ENCODE measurements around the gene LUM.

The LUM gene

DNA sequence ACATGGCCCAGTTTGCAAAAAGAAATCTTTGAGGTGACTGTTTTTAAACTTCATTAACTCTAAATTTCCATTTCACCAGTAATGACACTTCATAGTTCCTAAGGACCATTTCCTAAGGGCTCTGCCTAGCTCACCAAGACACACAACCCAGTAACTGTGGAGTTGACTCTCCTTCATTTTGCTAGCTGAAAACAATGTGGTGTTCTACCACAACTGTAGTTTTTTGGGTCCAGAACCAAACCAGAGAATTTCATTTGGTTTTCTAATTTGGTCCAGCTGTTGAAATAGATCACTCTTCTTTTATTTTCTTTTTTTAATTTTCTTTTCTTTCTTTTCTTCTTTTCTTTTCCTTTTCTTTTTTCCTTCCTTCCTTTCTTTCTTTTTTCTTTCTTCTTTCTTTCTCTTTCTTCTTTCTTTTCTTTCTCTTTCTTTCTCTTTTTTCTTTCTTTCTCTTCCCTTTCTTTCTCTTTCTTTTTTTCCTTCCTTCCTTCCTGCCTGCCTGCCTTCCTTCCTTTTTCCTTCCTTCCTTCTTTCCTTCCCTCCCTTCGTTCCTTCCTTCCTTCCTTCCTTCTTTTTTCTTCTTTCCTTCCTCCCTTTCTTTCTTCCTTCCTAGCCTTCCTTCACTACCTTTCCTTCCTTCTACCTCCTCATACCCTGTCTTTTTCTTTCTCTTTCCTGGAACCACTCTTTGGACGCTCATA, 18.5 kb upstream of the LUM start:
- no peaks in the 10 kb centered on the region for H3K36me3 ChIP-seq (ENCODE audit: insufficient read depth, low read length)
- H3K4me1 ChIP-seq (ENCODE audit: control insufficient read depth, insufficient read depth, low read length) = peaks cover 40% of the 10 kb centered on the region
- no peak overlapping the region for H3K4me2 ChIP-seq (ENCODE audit: low read length)
- H3K27me3 ChIP-seq (ENCODE audit: control insufficient read depth, insufficient read depth, low read length) = no peaks in the 10 kb centered on the region
- H3K9me3 ChIP-seq (replicated peaks; ENCODE audit: low read length) = no peaks in the 10 kb centered on the region
- no peak overlapping the region for H3K4me3 ChIP-seq (ENCODE audit: low read length)
- no peak overlapping the region for H3K9ac ChIP-seq (ENCODE audit: low read depth, low read length)

DNA sequence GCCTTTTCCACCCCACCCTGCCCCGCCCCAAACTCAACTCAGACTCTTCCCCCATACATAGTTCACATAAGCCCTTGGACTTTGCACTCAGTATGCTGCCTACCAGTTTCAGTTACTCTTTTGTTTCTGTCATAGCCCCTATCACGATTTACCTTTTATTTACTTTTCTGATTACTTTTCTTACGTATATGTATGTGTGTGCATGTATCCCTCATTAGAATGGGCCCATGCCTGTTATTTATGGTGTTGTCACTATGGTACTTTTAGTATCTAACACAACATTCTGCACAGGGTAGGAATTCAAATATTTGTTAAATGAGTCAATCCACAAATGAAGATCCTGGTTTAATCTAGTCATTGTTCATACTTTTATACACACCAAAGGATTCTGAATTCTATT, 16.5 kb upstream of the LUM start:
- Histone ChIP-seq H3K36me3 (ENCODE audit: insufficient read depth, low read length) (no peaks in the 10 kb centered on the region), H3K4me1 (ENCODE audit: control insufficient read depth, insufficient read depth, low read length) (peaks cover 35% of the 10 kb centered on the region), H3K9ac (ENCODE audit: low read depth, low read length) (peak overlapping the region; percentile 50), H3K4me2 (ENCODE audit: low read length) (peak overlapping the region; percentile 19), H3K27me3 (ENCODE audit: control insufficient read depth, insufficient read depth, low read length) (no peaks in the 10 kb centered on the region), H3K4me3 (ENCODE audit: low read length) (no peak overlapping the region), H3K9me3 (replicated peaks; ENCODE audit: low read length) (no peaks in the 10 kb centered on the region)

DNA sequence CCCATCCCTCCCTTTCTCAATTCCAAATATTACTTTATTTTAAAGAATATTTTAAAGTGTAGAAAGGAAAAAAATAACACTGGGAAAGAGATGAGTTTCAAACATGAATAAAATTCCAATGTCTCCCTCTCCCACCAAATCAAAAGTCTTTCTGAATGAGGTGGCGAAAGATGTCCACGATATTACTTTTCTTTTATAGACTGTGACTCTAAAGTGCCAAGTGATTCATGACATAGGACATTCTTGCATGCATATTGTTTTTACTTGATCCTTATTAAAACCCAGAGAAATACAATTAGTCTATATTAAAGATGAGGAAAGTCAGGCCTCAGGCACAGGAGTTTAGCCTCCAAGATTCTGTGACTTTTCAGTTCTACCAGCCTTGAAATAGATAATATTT, 16.0 kb upstream of the LUM start:
- no peaks in the 10 kb centered on the region for H3K36me3 ChIP-seq (ENCODE audit: insufficient read depth, low read length)
- H3K9ac ChIP-seq (ENCODE audit: low read depth, low read length) = peak overlapping the region; percentile 38
- H3K27me3 ChIP-seq (ENCODE audit: control insufficient read depth, insufficient read depth, low read length) = no peaks in the 10 kb centered on the region
- peaks cover 35% of the 10 kb centered on the region for H3K4me1 ChIP-seq (ENCODE audit: control insufficient read depth, insufficient read depth, low read length)
- no peaks in the 10 kb centered on the region for H3K9me3 ChIP-seq (replicated peaks; ENCODE audit: low read length)
- H3K4me2 ChIP-seq (ENCODE audit: low read length) = peak overlapping the region; percentile 1
- H3K4me3 ChIP-seq (ENCODE audit: low read length) = no peak overlapping the region

DNA sequence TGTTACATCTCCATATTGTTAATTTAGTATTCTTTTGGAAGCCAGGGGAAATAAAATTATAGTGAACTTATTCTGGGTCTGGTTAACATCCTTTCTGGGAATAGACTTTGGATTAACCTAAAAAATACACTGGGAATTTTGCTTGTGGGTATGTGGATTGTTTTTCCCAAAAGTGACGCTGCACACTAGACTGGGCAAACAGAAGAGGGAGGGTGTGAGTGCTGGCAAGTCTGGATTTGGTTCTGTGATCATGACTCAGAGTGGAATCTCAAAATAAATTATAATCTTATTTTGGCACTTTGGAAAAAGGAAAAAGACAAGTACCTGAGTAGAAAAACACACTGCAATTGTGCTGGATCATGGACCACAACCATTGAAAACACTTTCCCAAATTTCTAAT, 15.2 kb upstream of the LUM start:
- H3K9me3 ChIP-seq (replicated peaks; ENCODE audit: low read length) = no peaks in the 10 kb centered on the region
- H3K36me3 ChIP-seq (ENCODE audit: insufficient read depth, low read length) = no peaks in the 10 kb centered on the region
- H3K9ac ChIP-seq (ENCODE audit: low read depth, low read length) = peak overlapping the region; percentile 20
- H3K4me3 ChIP-seq (ENCODE audit: low read length) = no peak overlapping the region
- peaks cover 35% of the 10 kb centered on the region for H3K4me1 ChIP-seq (ENCODE audit: control insufficient read depth, insufficient read depth, low read length)
- H3K4me2 ChIP-seq (ENCODE audit: low read length) = no peak overlapping the region
- no peaks in the 10 kb centered on the region for H3K27me3 ChIP-seq (ENCODE audit: control insufficient read depth, insufficient read depth, low read length)

DNA sequence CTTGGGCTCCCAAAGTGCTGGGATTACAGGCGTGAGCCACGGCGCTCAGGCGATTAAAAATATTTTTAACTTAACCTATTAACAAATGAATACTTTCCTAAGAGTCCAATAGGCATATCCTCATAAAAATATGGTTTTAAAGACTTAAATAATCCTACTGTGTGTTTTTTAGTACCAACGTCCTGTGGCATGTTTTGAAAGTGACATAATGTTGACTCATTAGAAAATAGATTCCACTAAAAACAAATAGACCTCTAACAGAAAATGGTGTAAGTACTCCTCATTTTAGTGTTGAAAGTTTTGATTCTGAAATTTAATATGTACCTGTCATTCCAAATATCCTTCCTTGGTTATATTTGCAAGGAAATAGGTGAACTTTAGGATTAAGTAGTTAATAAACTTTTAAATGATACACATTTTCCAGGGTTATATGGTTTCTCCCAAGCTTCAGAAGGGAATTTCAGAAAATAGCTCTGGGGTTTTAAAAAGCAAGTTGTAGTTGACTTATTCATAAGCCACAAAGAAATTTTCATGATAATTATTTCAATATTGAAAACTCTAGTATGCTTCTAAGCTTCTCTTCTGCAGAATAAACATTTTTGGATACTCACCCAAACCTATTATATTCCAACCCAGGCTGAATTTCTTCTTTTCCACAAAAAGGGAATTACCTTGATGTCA, 12.1 kb upstream of the LUM start:
- Histone ChIP-seq H3K4me2 (ENCODE audit: low read length) (peak overlapping the region; percentile 32), H3K27me3 (ENCODE audit: control insufficient read depth, insufficient read depth, low read length) (no peaks in the 10 kb centered on the region), H3K36me3 (ENCODE audit: insufficient read depth, low read length) (no peaks in the 10 kb centered on the region), H3K9me3 (replicated peaks; ENCODE audit: low read length) (no peaks in the 10 kb centered on the region), H3K4me1 (ENCODE audit: control insufficient read depth, insufficient read depth, low read length) (peaks cover 34% of the 10 kb centered on the region), H3K9ac (ENCODE audit: low read depth, low read length) (no peak overlapping the region), H3K4me3 (ENCODE audit: low read length) (no peak overlapping the region)

GRCh38 chr12:91120781-91121180, 9.5 kb upstream of the LUM start:
- Histone ChIP-seq H3K9me3 (replicated peaks; ENCODE audit: low read length) (no peaks in the 10 kb centered on the region), H3K36me3 (ENCODE audit: insufficient read depth, low read length) (no peaks in the 10 kb centered on the region), H3K4me1 (ENCODE audit: control insufficient read depth, insufficient read depth, low read length) (peaks cover 14% of the 10 kb centered on the region), H3K9ac (ENCODE audit: low read depth, low read length) (no peak overlapping the region), H3K27me3 (ENCODE audit: control insufficient read depth, insufficient read depth, low read length) (no peaks in the 10 kb centered on the region), H3K4me2 (ENCODE audit: low read length) (no peak overlapping the region), H3K4me3 (ENCODE audit: low read length) (no peak overlapping the region)

- Histone ChIP-seq H3K4me2 (ENCODE audit: low read length) (no peak overlapping the region), H3K4me3 (ENCODE audit: low read length) (no peak overlapping the region), H3K4me1 (ENCODE audit: control insufficient read depth, insufficient read depth, low read length) (peaks cover 8% of the 10 kb centered on the region), H3K36me3 (ENCODE audit: insufficient read depth, low read length) (no peaks in the 10 kb centered on the region), H3K9ac (ENCODE audit: low read depth, low read length) (no peak overlapping the region), H3K9me3 (replicated peaks; ENCODE audit: low read length) (no peaks in the 10 kb centered on the region), H3K27me3 (ENCODE audit: control insufficient read depth, insufficient read depth, low read length) (no peaks in the 10 kb centered on the region)
Measured at GRCh38 chr12:91119089-91119488, 7.8 kb upstream of the LUM start.

DNA sequence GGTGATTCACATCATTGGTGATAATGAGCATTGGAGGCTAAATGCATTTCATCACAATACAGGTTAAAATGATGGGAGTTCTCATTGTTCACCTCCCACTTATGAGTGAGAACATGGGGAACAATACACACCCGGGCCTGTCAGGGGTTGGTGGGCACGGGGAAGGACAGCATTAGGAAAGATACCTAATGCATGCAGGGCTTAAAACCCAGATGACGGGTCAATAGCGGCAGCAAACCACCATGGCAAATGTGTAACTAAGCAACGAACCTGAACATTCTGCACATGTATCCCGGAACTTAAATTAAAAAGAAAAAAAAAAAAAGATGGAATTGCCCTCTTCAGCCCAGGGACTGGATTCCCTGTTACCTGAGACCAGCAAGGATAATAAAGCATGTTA, 2.3 kb upstream of the LUM start:
- Histone ChIP-seq H3K9me3 (replicated peaks; ENCODE audit: low read length) (no peaks in the 10 kb centered on the region), H3K4me2 (ENCODE audit: low read length) (no peak overlapping the region), H3K27me3 (ENCODE audit: control insufficient read depth, insufficient read depth, low read length) (no peaks in the 10 kb centered on the region), H3K4me1 (ENCODE audit: control insufficient read depth, insufficient read depth, low read length) (peaks cover 19% of the 10 kb centered on the region), H3K36me3 (ENCODE audit: insufficient read depth, low read length) (no peaks in the 10 kb centered on the region), H3K4me3 (ENCODE audit: low read length) (no peak overlapping the region), H3K9ac (ENCODE audit: low read depth, low read length) (no peak overlapping the region)

DNA sequence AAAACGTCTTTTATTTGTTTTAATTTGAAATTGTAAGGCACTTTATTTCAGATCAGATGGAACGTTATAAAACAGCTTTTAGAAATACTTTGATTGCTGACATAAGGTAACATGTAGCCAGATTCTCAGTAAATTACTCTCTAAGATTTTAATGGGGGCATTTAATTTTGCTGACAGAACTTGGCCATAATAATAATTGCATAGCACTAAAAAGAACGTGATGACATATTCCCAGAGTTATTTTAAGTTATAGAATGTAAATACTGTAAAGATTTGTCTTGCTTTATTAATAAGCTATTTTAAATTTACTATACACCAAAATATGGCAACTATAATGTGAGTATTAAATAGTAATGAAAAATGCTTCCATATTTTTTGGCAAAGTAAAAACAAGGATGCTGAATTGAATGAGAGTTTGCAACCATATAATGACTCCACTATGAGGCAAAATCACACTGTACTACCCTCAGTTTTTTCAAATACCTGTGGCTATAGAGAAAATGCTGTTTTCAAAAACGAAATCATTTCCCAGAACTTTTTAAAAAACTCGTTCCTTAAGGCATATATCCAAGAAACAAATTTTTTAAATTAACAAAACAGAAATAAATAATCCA, 876 bp downstream of the LUM start:
- Histone ChIP-seq H3K9ac (ENCODE audit: low read depth, low read length) (no peak overlapping the region), H3K4me1 (ENCODE audit: control insufficient read depth, insufficient read depth, low read length) (peaks cover 19% of the 10 kb centered on the region), H3K27me3 (ENCODE audit: control insufficient read depth, insufficient read depth, low read length) (no peaks in the 10 kb centered on the region), H3K4me3 (ENCODE audit: low read length) (no peak overlapping the region), H3K36me3 (ENCODE audit: insufficient read depth, low read length) (no peaks in the 10 kb centered on the region), H3K9me3 (replicated peaks; ENCODE audit: low read length) (no peaks in the 10 kb centered on the region), H3K4me2 (ENCODE audit: low read length) (peak overlapping the region; percentile 64)

DNA sequence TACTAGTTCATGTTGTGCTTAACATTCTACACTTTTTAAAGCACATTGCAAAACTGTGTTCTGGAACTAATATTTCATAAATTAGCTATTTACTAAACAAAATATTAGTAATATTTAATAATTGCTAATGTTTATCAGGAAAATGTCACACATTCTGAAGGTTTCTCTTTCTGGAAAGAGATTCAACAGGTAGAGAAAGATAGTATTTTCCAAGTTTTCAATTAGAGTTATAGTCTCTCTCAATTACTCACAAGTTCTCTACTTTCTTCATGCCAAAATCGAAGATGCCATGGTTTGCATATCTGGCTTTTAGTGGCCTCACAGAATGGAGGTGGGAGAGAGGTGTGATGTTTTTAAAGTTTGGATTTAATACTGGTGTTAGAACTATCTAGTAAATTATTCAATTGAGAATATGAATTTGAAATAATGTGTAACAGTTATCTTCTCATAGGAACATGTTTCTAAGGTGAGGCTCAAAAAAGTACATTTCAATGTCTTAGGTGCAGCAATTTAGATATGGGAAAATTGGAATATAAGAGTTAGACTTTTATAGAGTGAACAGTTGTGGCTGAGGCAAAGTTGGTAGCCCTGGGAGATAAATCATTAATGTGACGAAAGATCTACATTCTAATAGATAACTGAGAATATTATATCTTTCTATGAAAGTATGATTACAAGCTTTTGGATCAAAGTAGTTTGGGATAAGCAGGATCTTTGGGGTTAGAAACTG, 1.5 kb downstream of the LUM start:
- Histone ChIP-seq H3K4me1 (ENCODE audit: control insufficient read depth, insufficient read depth, low read length) (peaks cover 19% of the 10 kb centered on the region), H3K4me2 (ENCODE audit: low read length) (peak overlapping the region; percentile 13), H3K9ac (ENCODE audit: low read depth, low read length) (no peak overlapping the region), H3K36me3 (ENCODE audit: insufficient read depth, low read length) (no peaks in the 10 kb centered on the region), H3K4me3 (ENCODE audit: low read length) (no peak overlapping the region), H3K9me3 (replicated peaks; ENCODE audit: low read length) (no peaks in the 10 kb centered on the region), H3K27me3 (ENCODE audit: control insufficient read depth, insufficient read depth, low read length) (no peaks in the 10 kb centered on the region)

DNA sequence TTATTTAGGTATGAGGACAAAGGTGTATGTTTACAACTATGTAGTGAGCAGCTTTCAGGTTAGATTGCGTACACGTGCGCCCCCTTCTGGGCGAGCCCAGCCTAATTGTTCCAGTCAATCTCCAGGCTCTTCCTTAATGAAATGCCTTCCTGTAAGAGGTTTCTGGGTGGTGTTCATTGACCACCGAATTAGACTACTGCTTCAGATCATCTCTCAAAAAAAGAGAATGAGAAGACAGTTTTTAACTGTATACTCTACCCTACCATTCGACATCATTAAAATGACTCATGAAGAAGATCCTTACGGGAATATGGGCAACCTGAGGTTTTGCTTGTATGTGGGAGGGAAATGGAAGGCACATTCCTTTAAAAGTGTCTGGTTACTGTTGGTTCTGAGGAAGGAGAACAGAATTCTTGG, 2.1 kb downstream of the LUM start:
- H3K9ac ChIP-seq (ENCODE audit: low read depth, low read length) = no peak overlapping the region
- peak overlapping the region; percentile 13 for H3K4me2 ChIP-seq (ENCODE audit: low read length)
- H3K36me3 ChIP-seq (ENCODE audit: insufficient read depth, low read length) = no peaks in the 10 kb centered on the region
- no peaks in the 10 kb centered on the region for H3K9me3 ChIP-seq (replicated peaks; ENCODE audit: low read length)
- no peaks in the 10 kb centered on the region for H3K27me3 ChIP-seq (ENCODE audit: control insufficient read depth, insufficient read depth, low read length)
- peaks cover 19% of the 10 kb centered on the region for H3K4me1 ChIP-seq (ENCODE audit: control insufficient read depth, insufficient read depth, low read length)
- no peak overlapping the region for H3K4me3 ChIP-seq (ENCODE audit: low read length)

All from skeletal muscle satellite cell (primary cell).